ENCODE results near the gene MPRIP. TPM values are rescaled to one million over a fixed set of nuclear protein-coding genes. Genes with fewer than 3 reads are reported as not detected.

Gene MPRIP
- total and polyA plus RNA-seq, 2 of the 13 experiments (the other 11 are each of a cell fraction or from before 2014, with no cell fraction given), result 50.2 to 52.4 TPM

DNA sequence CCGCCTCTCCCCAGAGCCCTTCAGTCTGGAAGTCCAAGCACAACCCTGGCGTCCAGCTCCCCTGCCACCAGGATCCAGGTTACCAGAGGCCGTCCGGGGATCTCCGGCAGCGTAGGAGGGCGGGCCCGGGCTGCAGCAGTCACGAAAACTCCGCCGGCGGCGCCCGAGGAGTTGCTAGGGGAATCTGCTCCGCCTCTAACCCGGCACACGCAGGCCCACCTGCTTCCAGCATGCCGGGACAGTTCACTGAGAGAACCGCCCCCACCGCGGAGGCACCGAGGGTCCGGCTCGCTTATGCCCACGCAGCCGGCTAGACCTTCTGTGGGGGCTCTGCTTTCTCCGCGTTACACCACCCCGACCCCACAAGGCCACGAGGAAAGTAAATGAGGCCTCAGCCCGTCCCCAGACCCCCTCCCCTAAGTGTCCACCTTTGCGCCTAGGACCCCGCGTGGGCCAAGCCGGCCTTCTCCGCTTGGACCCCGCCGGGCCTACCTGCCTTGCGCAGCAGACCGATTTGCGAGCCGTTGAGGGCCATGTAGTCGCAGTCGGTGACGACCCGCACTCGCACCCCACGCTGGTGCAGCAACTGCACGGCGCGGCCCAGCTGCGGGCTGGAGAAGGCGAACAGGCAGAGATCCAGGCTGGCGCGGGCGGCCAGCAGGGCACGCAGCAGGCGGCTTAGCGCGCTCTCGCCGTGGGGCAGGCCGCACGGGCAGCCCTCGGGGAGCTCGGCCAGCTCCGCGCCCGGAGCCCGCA lies 163.3 kb downstream of the MPRIP start (continued):
- TF ChIP-seq, protein P1, sequence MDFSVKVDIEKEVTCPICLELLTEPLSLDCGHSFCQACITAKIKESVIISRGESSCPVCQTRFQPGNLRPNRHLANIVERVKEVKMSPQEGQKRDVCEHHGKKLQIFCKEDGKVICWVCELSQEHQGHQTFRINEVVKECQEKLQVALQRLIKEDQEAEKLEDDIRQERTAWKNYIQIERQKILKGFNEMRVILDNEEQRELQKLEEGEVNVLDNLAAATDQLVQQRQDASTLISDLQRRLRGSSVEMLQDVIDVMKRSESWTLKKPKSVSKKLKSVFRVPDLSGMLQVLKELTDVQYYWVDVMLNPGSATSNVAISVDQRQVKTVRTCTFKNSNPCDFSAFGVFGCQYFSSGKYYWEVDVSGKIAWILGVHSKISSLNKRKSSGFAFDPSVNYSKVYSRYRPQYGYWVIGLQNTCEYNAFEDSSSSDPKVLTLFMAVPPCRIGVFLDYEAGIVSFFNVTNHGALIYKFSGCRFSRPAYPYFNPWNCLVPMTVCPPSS (IDR thresholded peaks at IDR 0.05), result no peak
- TF ChIP-seq U2AF1 (optimal IDR thresholded peaks at IDR 0.05; ENCODE audit: low read depth, low read length), result no peak
- TF ChIP-seq, protein P2, sequence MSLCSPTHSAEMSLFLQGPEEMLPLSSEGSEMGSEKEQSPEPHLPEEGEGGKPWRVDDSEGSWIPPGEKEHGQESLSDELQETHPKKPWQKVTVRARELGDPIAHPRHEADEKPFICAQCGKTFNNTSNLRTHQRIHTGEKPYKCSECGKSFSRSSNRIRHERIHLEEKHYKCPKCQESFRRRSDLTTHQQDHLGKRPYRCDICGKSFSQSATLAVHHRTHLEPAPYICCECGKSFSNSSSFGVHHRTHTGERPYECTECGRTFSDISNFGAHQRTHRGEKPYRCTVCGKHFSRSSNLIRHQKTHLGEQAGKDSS (CRISPR knock-in tag; IDR thresholded peaks at IDR 0.05; ENCODE audit: borderline replicate concordance, low read depth), result peak; percentile 3; the same call in 1 of the 2 replicates
- peak; percentile 22; the same call in 1 of the 2 replicates for TF ChIP-seq ZNF121 (CRISPR knock-in tag; IDR thresholded peaks at IDR 0.05)
- TF ChIP-seq, protein P3, sequence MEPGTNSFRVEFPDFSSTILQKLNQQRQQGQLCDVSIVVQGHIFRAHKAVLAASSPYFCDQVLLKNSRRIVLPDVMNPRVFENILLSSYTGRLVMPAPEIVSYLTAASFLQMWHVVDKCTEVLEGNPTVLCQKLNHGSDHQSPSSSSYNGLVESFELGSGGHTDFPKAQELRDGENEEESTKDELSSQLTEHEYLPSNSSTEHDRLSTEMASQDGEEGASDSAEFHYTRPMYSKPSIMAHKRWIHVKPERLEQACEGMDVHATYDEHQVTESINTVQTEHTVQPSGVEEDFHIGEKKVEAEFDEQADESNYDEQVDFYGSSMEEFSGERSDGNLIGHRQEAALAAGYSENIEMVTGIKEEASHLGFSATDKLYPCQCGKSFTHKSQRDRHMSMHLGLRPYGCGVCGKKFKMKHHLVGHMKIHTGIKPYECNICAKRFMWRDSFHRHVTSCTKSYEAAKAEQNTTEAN (CRISPR knock-in tag; conservative IDR thresholded peaks at IDR 0.05), result no peak
- TF ChIP-seq FOXM1 (CRISPR knock-in tag; IDR thresholded peaks at IDR 0.05), result no peak
- no peak for TF ChIP-seq NFKB2 (CRISPR knock-in tag; IDR thresholded peaks at IDR 0.05; ENCODE audit: borderline replicate concordance)
- no peak for TF ChIP-seq RXRB (CRISPR knock-in tag; IDR thresholded peaks at IDR 0.05; ENCODE audit: borderline replicate concordance)
- no peak for TF ChIP-seq ZNF367 (CRISPR knock-in tag; IDR thresholded peaks at IDR 0.05; ENCODE audit: borderline replicate concordance)
- TF ChIP-seq, protein P4, sequence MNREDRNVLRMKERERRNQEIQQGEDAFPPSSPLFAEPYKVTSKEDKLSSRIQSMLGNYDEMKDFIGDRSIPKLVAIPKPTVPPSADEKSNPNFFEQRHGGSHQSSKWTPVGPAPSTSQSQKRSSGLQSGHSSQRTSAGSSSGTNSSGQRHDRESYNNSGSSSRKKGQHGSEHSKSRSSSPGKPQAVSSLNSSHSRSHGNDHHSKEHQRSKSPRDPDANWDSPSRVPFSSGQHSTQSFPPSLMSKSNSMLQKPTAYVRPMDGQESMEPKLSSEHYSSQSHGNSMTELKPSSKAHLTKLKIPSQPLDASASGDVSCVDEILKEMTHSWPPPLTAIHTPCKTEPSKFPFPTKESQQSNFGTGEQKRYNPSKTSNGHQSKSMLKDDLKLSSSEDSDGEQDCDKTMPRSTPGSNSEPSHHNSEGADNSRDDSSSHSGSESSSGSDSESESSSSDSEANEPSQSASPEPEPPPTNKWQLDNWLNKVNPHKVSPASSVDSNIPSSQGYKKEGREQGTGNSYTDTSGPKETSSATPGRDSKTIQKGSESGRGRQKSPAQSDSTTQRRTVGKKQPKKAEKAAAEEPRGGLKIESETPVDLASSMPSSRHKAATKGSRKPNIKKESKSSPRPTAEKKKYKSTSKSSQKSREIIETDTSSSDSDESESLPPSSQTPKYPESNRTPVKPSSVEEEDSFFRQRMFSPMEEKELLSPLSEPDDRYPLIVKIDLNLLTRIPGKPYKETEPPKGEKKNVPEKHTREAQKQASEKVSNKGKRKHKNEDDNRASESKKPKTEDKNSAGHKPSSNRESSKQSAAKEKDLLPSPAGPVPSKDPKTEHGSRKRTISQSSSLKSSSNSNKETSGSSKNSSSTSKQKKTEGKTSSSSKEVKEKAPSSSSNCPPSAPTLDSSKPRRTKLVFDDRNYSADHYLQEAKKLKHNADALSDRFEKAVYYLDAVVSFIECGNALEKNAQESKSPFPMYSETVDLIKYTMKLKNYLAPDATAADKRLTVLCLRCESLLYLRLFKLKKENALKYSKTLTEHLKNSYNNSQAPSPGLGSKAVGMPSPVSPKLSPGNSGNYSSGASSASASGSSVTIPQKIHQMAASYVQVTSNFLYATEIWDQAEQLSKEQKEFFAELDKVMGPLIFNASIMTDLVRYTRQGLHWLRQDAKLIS (CRISPR knock-in tag; IDR thresholded peaks at IDR 0.05), result no peak
- no peak for TF ChIP-seq CENPX (CRISPR knock-in tag; IDR thresholded peaks at IDR 0.05)
- no peak for TF ChIP-seq FOXK2 (IDR thresholded peaks at IDR 0.05)
- TF ChIP-seq HDAC1 (CRISPR knock-in tag; IDR thresholded peaks at IDR 0.05), result 0 out of 2 replicates have a peak, but pooled peaks have one; percentile 34
- no peak for TF ChIP-seq PCBP1 (IDR thresholded peaks at IDR 0.05; ENCODE audit: borderline replicate concordance, low read depth, low read length)
- no peak for TF ChIP-seq ZNF713 (CRISPR knock-in tag; IDR thresholded peaks at IDR 0.05)
- TF ChIP-seq ZNF776 (CRISPR knock-in tag; IDR thresholded peaks at IDR 0.05), result no peak
- TF ChIP-seq RFX5 (IDR thresholded peaks at IDR 0.05; ENCODE audit: low read depth, low read length), result no peak
- no peak for TF ChIP-seq SETDB1 (CRISPR knock-in tag; IDR thresholded peaks at IDR 0.05; ENCODE audit: borderline replicate concordance)
- no peak for TF ChIP-seq ATF1 (CRISPR knock-in tag; IDR thresholded peaks at IDR 0.05)
- TF ChIP-seq ZSCAN25 (CRISPR knock-in tag; IDR thresholded peaks at IDR 0.05), result no peak
- TF ChIP-seq KLF15 (CRISPR knock-in tag; IDR thresholded peaks at IDR 0.05; ENCODE audit: borderline replicate concordance), result no peak
- TF ChIP-seq TBX2 (CRISPR knock-in tag; IDR thresholded peaks at IDR 0.05; ENCODE audit: borderline replicate concordance), result no peak; the same call in 1 of the 2 replicates
- TF ChIP-seq SRF (IDR thresholded peaks at IDR 0.05; ENCODE audit: low read depth, low read length), result no peak
- TF ChIP-seq PAF1 (CRISPR knock-in tag; IDR thresholded peaks at IDR 0.05), result no peak
- no peak for TF ChIP-seq ZNF264 (CRISPR knock-in tag; IDR thresholded peaks at IDR 0.05)
